Fibroblast of lung (primary cell): ENCODE measurements around the gene CEACAM5. TPM values are rescaled to one million over a fixed set of nuclear protein-coding genes. Genes with fewer than 3 reads are reported as not detected.

Source experiments
- DNase-seq, 2 donors: peaks; one replicate each; pipeline versions ENCODE4 v3.0.0 to v3.0.0-alpha.2; 2010; ENCODE audit warnings: low read depth in 2 of 2
- H2AFZ ChIP-seq: 2 replicates; pipeline ENCODE4 v1.5.1; 2012; ENCODE audit warnings: low read length, control low read depth, inconsistent platforms
- H3K27ac ChIP-seq: 2 replicates; pipeline ENCODE4 v1.5.1; 2011; ENCODE audit warnings: low read length, control low read depth; ENCODE audit not compliant: insufficient read depth
- H3K27me3 ChIP-seq: 2 replicates; pipeline ENCODE4 v1.5.1; 2011; ENCODE audit warnings: mild to moderate bottlenecking, low read length; ENCODE audit not compliant: control insufficient read depth, insufficient read depth
- H3K36me3 ChIP-seq: 2 replicates; pipeline ENCODE4 v1.5.1; 2011; ENCODE audit warnings: low read length; ENCODE audit not compliant: control insufficient read depth, insufficient read depth
- H3K4me1 ChIP-seq: 2 replicates; pipeline ENCODE4 v1.5.1; 2011; ENCODE audit warnings: low read length; ENCODE audit not compliant: control insufficient read depth, insufficient read depth; ENCODE audit errors: extremely low read depth
- H3K4me2 ChIP-seq: 2 replicates; pipeline ENCODE4 v1.5.1; 2011; ENCODE audit warnings: low read length, control low read depth; ENCODE audit not compliant: insufficient read depth; ENCODE audit errors: extremely low read depth
- H3K4me3 ChIP-seq, 4 experiments: fragments of 200-600 bp in 1 of 4; sonication (generic) in 1 of 4; replicated peaks in 1 of 4; 2 replicates each; pipeline ENCODE4 v1.5.1; 2011 to 2016; ENCODE audit warnings: low read length in 4 of 4, low read depth in 3 of 4, mild to moderate bottlenecking in 3 of 4, control low read depth in 2 of 4, inconsistent platforms in 1 of 4, mixed read lengths in 1 of 4; ENCODE audit not compliant: insufficient read depth in 1 of 4; ENCODE audit errors: control extremely low read depth in 1 of 4
- H3K79me2 ChIP-seq: 2 replicates; pipeline ENCODE4 v1.5.1; 2012; ENCODE audit warnings: mild to moderate bottlenecking, low read length, inconsistent platforms; ENCODE audit not compliant: control insufficient read depth, insufficient read depth
- H3K9ac ChIP-seq: 2 replicates; pipeline ENCODE4 v1.5.1; 2011; ENCODE audit warnings: mild to moderate bottlenecking, low read length, control low read depth; ENCODE audit not compliant: insufficient read depth
- H3K9me3 ChIP-seq: 2 replicates; pipeline ENCODE4 v1.5.1; 2012; ENCODE audit warnings: low read depth, low read length; ENCODE audit not compliant: control insufficient read depth, insufficient read depth
- H4K20me1 ChIP-seq: 2 replicates; pipeline ENCODE4 v1.5.1; 2011; ENCODE audit warnings: low read length; ENCODE audit not compliant: control insufficient read depth, insufficient read depth; ENCODE audit errors: extremely low read depth
- EZH2 ChIP-seq: IDR thresholded peaks from 2 replicates; pipeline ENCODE4 v1.5.1; 2012; ENCODE audit warnings: low read length, control low read depth, mild to moderate bottlenecking; ENCODE audit errors: missing control alignments
- polyA plus RNA-seq, 2 donors: library from polyadenylated mRNA; depleted of rRNA in 1 of 2; stranded (reverse) in 1 of 2; unstranded in 1 of 2; fragments of >200 nt; gene quantifications; 2 replicates each; pipeline ENCODE4 v1.2.1, GENCODE V29; 2011 to 2012; ENCODE audit warnings: missing spikeins in 1 of 2
- total RNA-seq: library from RNA; depleted of rRNA; stranded (reverse); fragments of >200 nt; gene quantifications from 2 replicates; pipeline ENCODE4 v1.2.1, GENCODE V29; 2014
- TF ChIP-seq, protein P1 (sequence below), 2 donors: IDR thresholded peaks in 1 of 2; conservative IDR thresholded peaks in 1 of 2; 1 replicate in 1 of 2; 2 replicates in 1 of 2; pipeline ENCODE4 v1.5.1; 2011 to 2012; ENCODE audit warnings: low read length in 2 of 2, control low read depth in 1 of 2, inconsistent platforms in 1 of 2, low read depth in 1 of 2, mild to moderate bottlenecking in 1 of 2

The CEACAM5 gene
- total and polyA plus RNA-seq, 2 donors (not counting 1 experiment from before 2014, with no cell fraction given): not detected

GRCh38 chr19:41705393-41706174 lies 2.8 kb upstream of the CEACAM5 start:
- Histone ChIP-seq H3K9me3 (no peaks in the 10 kb centered on the region), H3K4me3 (no peak overlapping the region), H3K36me3 (no peaks in the 10 kb centered on the region), H3K4me1 (no peaks in the 10 kb centered on the region), H3K9ac (no peak overlapping the region), H3K4me2 (no peak overlapping the region), H2AFZ (no peak overlapping the region), H3K79me2 (no peaks in the 10 kb centered on the region), H3K27me3 (no peaks in the 10 kb centered on the region), H3K27ac (no peak overlapping the region), H4K20me1 (no peaks in the 10 kb centered on the region)
- DNase-seq: peak in 1 of 2 donors; percentile 4
- TF ChIP-seq, protein P1, sequence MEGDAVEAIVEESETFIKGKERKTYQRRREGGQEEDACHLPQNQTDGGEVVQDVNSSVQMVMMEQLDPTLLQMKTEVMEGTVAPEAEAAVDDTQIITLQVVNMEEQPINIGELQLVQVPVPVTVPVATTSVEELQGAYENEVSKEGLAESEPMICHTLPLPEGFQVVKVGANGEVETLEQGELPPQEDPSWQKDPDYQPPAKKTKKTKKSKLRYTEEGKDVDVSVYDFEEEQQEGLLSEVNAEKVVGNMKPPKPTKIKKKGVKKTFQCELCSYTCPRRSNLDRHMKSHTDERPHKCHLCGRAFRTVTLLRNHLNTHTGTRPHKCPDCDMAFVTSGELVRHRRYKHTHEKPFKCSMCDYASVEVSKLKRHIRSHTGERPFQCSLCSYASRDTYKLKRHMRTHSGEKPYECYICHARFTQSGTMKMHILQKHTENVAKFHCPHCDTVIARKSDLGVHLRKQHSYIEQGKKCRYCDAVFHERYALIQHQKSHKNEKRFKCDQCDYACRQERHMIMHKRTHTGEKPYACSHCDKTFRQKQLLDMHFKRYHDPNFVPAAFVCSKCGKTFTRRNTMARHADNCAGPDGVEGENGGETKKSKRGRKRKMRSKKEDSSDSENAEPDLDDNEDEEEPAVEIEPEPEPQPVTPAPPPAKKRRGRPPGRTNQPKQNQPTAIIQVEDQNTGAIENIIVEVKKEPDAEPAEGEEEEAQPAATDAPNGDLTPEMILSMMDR (conservative IDR thresholded peaks at IDR 0.05 in 1 of 2, IDR thresholded peaks at IDR 0.05 in 1 of 2; ENCODE audit: low read depth in 1 of 2, low read length in 2 of 2): no peak
- no peak for TF ChIP-seq EZH2

GRCh38 chr19:41706741-41707501 lies 1.5 kb upstream of the CEACAM5 start:
- Histone ChIP-seq H3K36me3 (no peaks in the 10 kb centered on the region), H3K9ac (no peak overlapping the region), H3K4me3 (no peak overlapping the region), H3K27ac (no peak overlapping the region), H3K27me3 (no peaks in the 10 kb centered on the region), H3K9me3 (no peaks in the 10 kb centered on the region), H3K79me2 (no peaks in the 10 kb centered on the region), H3K4me1 (no peaks in the 10 kb centered on the region), H2AFZ (no peak overlapping the region), H4K20me1 (no peaks in the 10 kb centered on the region), H3K4me2 (no peak overlapping the region)
- DNase-seq: peak in 1 of 2 donors; percentile 3
- TF ChIP-seq, protein P1 (conservative IDR thresholded peaks at IDR 0.05 in 1 of 2, IDR thresholded peaks at IDR 0.05 in 1 of 2; ENCODE audit: low read depth in 1 of 2, low read length in 2 of 2): peak; percentile 28 to 45
- TF ChIP-seq EZH2: no peak

GRCh38 chr19:41707502-41707812 lies 969 bp upstream of the CEACAM5 start:
- H4K20me1 ChIP-seq: no peaks in the 10 kb centered on the region
- H3K4me3 ChIP-seq: no peak overlapping the region
- H3K36me3 ChIP-seq: no peaks in the 10 kb centered on the region
- no peak for DNase-seq
- H2AFZ ChIP-seq: no peak overlapping the region
- no peaks in the 10 kb centered on the region for H3K9me3 ChIP-seq
- no peaks in the 10 kb centered on the region for H3K79me2 ChIP-seq
- H3K27ac ChIP-seq: no peak overlapping the region
- no peaks in the 10 kb centered on the region for H3K4me1 ChIP-seq
- no peak overlapping the region for H3K4me2 ChIP-seq
- no peak overlapping the region for H3K9ac ChIP-seq
- no peak for TF ChIP-seq EZH2
- TF ChIP-seq, protein P1 (conservative IDR thresholded peaks at IDR 0.05 in 1 of 2, IDR thresholded peaks at IDR 0.05 in 1 of 2; ENCODE audit: low read depth in 1 of 2, low read length in 2 of 2): no peak
- H3K27me3 ChIP-seq: no peaks in the 10 kb centered on the region
